ENCODE measurements around the gene ETFDH.
A peak's percentile ranks its signal among the peaks of the same experiment; 100 is the strongest.
"Not testable (repeated sequence)": the region's sequence is repeated elsewhere in the genome, so short reads cannot be mapped to it uniquely, and the experiment has no call there.

The ETFDH gene

GRCh38 chr4:158676076-158676475 is 4.0 kb downstream of the ETFDH start:
- no peak for DNase-seq (ENCODE audit: low read depth in 1 of 2, low spot score in 1 of 2)

DNA sequence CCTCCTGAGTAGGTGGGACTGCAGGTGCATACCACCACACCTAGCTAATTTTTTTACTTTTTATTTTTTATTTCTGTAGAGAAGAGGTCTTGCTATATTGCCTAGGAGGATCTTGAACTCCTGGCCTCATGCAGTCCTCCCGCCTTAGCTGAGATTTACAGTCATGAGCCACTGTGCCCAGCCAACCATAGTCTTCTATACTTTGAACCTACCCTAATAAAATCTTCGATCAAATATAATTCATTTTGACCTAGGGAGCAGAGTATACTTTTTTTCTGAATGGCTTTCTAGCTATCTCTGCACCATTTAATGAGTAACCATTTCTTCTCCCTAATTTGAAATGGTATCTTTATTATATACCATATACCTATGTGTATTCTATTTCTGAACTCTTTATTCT is 6.7 kb downstream of the ETFDH start:
- no peak for DNase-seq (ENCODE audit: low read depth in 1 of 2, low spot score in 1 of 2)

GRCh38 chr4:158681629-158682028 is 9.5 kb downstream of the ETFDH start:
- DNase-seq (ENCODE audit: low read depth in 1 of 2, low spot score in 1 of 2) = no peak

- no peak for DNase-seq (ENCODE audit: low read depth in 1 of 2, low spot score in 1 of 2)
Observed at GRCh38 chr4:158682066-158682465, 10.0 kb downstream of the ETFDH start.

DNA sequence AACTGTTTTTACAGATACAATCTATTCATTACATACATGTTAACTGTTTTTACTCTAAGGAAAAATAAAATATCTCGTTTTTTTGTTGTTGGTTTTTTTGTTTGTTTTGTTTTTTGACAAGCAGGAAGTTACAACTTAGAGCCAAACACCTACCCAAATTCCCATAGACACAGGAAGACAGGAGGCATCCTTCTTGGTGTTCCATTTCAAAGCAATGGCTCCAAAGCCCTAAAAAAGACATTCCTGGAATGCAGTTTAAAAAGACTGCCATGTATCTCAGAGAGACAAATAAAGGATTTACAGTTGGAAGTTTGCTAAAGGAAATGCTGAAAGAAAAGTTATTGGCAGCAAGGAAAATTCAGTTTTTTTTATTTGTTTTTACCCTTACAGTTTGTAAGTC is 16.7 kb downstream of the ETFDH start:
- no peak for DNase-seq (ENCODE audit: low read depth in 1 of 2, low spot score in 1 of 2)

DNA sequence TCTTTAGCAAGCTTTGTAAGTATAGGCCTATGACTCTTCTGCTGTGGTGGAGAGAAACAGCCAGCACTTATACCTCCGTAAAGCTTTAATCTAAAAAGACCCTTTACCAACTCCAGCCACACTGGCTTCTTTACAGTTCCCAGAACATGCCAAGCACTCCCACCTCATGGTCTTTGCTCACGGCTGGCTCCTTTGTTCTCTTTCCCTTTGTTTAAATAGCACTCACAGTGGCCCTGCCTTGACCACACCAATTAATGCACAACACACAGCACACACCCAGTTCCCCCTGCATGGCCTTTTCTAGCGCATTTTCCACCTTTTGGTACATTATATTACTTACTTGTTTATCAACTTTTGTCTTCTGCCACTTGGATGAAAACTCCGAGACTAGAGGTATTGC is 32.2 kb downstream of the ETFDH start:
- no peak for DNase-seq (ENCODE audit: low read depth in 1 of 2, low spot score in 1 of 2)

GRCh38 chr4:158710814-158711213 is 38.7 kb downstream of the ETFDH start:
- no peak for DNase-seq (ENCODE audit: low read depth in 1 of 2, low spot score in 1 of 2)

DNA sequence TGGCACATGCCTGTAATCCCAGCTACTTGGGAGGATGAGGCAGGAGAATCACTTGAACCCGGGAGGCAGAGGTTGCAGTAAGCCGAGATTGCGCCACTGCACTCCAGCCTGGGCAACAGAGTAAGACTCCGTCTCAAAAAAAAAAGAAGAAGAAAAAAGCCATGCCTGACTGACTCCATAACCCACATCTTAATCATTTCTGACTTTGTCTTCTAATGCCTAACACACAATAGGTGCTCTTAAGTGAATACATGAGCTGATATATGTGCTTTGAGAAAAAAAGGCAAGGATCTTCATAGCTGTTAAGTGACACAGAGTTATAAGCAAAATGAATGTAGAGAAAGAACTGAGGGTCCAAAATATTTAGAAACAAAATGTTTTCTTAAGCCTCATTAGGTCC is 40.5 kb downstream of the ETFDH start:
- DNase-seq (ENCODE audit: low read depth in 1 of 2, low spot score in 1 of 2) = not testable (repeated sequence)

DNA sequence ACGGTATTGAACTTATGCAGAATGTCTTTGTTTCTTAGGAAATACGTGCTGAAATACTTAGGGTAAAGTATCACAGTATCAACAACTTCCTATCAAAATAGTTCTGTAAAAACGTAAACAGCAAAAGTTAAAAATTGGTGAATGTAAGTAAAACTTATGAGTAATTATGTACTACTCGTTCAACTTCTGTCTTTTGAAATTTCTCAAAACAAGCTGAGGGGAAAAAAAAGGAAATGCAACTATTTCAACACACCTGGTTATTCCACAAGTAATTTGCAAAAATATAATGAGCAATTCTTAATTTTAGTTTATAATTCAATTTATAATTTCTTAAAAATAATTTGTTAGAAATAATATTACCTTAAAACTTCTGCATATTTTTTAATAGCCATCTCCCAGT is 42.8 kb downstream of the ETFDH start:
- no peak for DNase-seq (ENCODE audit: low read depth in 1 of 2, low spot score in 1 of 2)

GRCh38 chr4:158715802-158716201 is 43.7 kb downstream of the ETFDH start:
- DNase-seq (ENCODE audit: low read depth in 1 of 2, low spot score in 1 of 2) = no peak

- DNase-seq (ENCODE audit: low read depth in 1 of 2, low spot score in 1 of 2) = no peak
Observed at GRCh38 chr4:158721680-158722079, 49.6 kb downstream of the ETFDH start.

GRCh38 chr4:158722291-158722916 is 50.3 kb downstream of the ETFDH start:
- DNase-seq (ENCODE audit: low read depth in 1 of 2, low spot score in 1 of 2) = no peak

DNA sequence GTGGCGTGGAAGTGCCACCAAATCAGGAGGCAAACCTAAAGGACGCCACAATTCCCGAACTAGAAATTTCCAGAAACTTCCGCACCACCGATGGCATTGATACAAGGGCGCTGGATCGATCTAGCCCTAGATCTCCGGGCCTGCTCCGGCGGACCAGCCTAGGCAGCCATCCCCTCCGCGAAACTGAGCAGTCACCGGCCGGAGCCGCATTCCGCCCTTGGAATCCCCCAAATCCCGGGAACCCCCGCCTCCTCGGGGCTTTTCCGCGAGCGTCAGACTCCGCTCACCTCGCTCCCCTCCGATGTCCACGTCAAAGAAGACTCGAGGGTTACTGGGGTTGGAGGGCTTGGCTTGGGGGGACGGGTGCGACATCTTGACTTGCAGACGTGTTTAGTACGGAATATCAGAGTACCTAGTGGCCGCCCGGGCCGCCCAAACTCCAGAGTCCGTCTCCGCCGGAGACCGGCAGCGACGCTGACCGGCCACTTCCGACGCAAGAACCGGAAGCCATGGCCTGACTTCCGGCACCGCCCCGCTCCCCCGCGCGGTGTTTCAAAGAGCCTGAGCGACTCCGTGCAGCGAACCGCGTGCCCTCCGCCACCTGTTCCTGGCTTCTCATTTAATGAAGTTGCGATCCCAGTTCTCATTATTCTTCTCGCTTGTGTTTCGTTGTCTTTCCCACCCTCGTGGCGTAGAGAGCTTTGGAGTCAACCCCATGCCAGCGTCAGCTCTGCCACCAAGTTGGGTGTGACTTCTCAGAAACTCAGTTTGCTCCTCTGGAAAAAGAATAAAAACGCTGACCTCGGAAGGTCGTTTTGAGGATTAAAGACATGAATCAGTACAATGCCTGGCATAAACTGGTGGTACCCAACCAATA is 51.1 kb downstream of the ETFDH start, which contains the start of gene PPID:
PPID (minus strand) TSS at position 480 of the 877 bp plus-strand sequence; CDS start at position 372, 108 bp downstream.
- DNase-seq (ENCODE audit: low read depth in 1 of 2, low spot score in 1 of 2) = peak; percentile 57 to 70

- no peak for DNase-seq (ENCODE audit: low read depth in 1 of 2, low spot score in 1 of 2)
Observed at GRCh38 chr4:158724637-158725036, 52.5 kb downstream of the ETFDH start.

- no peak for DNase-seq (ENCODE audit: low read depth in 1 of 2, low spot score in 1 of 2)
Observed at GRCh38 chr4:158726633-158727032, 54.5 kb downstream of the ETFDH start.

DNA sequence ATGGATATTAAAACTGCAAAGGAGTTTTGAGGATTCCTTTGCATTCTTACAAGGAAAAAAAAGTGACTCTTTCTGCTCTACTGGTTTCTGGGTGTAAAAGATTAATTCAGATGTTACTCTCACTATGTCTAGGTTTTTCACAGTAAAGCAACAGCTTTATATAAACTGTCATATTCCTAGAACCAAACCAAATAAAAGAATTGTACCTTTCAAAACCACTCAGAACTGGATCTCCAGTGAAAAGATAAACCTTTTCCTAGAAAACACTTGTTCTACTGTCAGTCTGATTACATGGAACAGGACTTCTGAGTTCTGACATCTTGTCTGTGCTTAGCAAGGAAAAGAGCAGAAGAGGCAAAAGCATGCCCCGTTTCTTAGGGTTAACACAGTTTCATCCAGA is 56.1 kb downstream of the ETFDH start:
- DNase-seq (ENCODE audit: low read depth in 1 of 2, low spot score in 1 of 2) = no peak

- DNase-seq (ENCODE audit: low read depth in 1 of 2, low spot score in 1 of 2) = peak in 1 of 2 donors; percentile 15
Observed at GRCh38 chr4:158729716-158730559, 57.8 kb downstream of the ETFDH start.

GRCh38 chr4:158738866-158739265 is 66.8 kb downstream of the ETFDH start:
- DNase-seq (ENCODE audit: low read depth in 1 of 2, low spot score in 1 of 2) = no peak

DNA sequence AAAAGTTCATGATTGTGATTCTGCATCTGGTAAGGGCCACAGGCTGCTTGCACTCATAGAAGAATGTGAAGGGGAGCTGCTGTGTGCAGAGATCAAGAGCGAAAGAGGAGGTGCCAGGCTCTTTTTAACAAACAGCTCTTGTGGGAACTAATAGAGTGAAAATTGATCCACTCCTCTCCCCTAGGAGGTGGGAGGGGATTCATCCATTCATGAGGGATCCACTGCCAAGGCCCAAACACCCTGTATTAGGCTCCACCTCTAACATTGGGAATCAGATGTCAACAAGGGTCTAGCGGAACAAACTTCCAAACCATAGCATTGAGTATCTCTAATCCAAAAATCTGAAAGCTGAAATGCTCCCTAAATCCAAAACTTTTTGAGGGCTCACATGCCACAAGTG is 67.5 kb downstream of the ETFDH start:
- DNase-seq (ENCODE audit: low read depth in 1 of 2, low spot score in 1 of 2) = no peak

DNA sequence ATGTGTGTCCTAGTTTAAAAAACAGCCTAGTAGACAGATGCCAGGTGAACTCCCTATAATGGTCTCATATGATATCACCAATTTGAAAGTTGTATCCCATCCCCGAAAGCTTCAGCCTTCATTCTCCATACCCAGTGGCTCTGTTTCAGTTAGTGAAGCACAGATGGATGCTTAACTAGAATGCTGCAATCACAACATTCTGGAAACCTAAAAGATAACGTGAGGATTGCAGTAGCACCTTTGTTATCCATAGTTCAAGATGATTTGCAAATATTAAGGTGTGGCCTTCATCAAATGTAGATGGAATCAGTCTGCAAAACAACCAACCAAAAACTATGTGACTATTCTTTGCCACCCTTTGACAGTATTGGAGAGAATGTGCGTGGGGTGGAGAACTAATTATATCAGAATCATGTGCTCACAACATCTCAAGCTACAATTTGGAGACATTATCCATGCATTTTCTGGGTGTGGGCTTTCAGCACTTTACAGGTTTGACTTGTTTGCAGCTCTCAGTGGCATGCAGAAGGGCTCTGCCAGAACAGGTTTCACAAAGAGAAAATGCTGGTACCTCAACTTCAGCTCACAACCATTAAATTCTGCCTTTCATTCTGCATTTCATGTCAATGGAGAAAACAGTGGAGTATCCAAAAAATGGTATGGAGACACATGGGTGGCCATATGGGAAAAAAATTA is 69.4 kb downstream of the ETFDH start:
- no peak for DNase-seq (ENCODE audit: low read depth in 1 of 2, low spot score in 1 of 2)

- not testable (repeated sequence) for DNase-seq (ENCODE audit: low read depth in 1 of 2, low spot score in 1 of 2)
Observed at GRCh38 chr4:158746537-158746936, 74.4 kb downstream of the ETFDH start.

Data from stimulated activated CD4-positive, alpha-beta T cell treated with anti-CD3 and anti-CD28 coated beads, Interleukin-15, amount 100 ng/mL, for 1 hour (primary cell).